Fibroblast of lung (primary cell): ENCODE measurements around the gene CD151.

Experiments used
- CTCF ChIP-seq, 2 donors: IDR thresholded peaks in 1 of 2; conservative IDR thresholded peaks in 1 of 2; 1 replicate in 1 of 2; 2 replicates in 1 of 2; pipeline ENCODE4 v1.5.1; 2011 to 2012; ENCODE audit warnings: low read length in 2 of 2, control low read depth in 1 of 2, inconsistent platforms in 1 of 2, low read depth in 1 of 2, mild to moderate bottlenecking in 1 of 2
- EZH2 ChIP-seq: IDR thresholded peaks from 2 replicates; pipeline ENCODE4 v1.5.1; 2012; ENCODE audit warnings: low read length, control low read depth, mild to moderate bottlenecking; ENCODE audit errors: missing control alignments

- TF ChIP-seq CTCF (conservative IDR thresholded peaks at IDR 0.05 in 1 of 2, IDR thresholded peaks at IDR 0.05 in 1 of 2; ENCODE audit: low read depth in 1 of 2, low read length in 2 of 2) (no peak), EZH2 (no peak)
Observed at GRCh38 chr11:870127-870413, 37.3 kb downstream of the CD151 start.
